Stomach (tissue), 4 donors: ENCODE results near the gene ATP2C1.

Experiments
- CTCF ChIP-seq, 7 experiments: fragments of 450-650 bp in 4 of 7; fragments of 200-600 bp in 3 of 7; sonication (generic) in 3 of 7; IDR thresholded peaks; one replicate each; pipeline ENCODE4 v1.5.1; 2016 to 2019; ENCODE audit warnings: antibody characterized with exemption in 7 of 7, control low read depth in 2 of 7, mild to moderate bottlenecking in 1 of 7
- POLR2AphosphoS5 ChIP-seq, 3 donors: sonication (generic); formaldehyde crosslinking; IDR thresholded peaks; one replicate each; pipeline ENCODE4 v1.6.1; 2016; ENCODE audit warnings: antibody characterized with exemption in 3 of 3

- TF ChIP-seq CTCF (IDR thresholded peaks at IDR 0.05) (no peak), POLR2AphosphoS5 (IDR thresholded peaks at IDR 0.05) (peak; percentile 71 to 90 (median 79))
Measured at GRCh38 chr3:131026321-131027151, 132.7 kb downstream of the ATP2C1 start, which contains the start of the genes ASTE1 and NEK11.
